Measurements from ENCODE around the gene ARTN.

DNA sequence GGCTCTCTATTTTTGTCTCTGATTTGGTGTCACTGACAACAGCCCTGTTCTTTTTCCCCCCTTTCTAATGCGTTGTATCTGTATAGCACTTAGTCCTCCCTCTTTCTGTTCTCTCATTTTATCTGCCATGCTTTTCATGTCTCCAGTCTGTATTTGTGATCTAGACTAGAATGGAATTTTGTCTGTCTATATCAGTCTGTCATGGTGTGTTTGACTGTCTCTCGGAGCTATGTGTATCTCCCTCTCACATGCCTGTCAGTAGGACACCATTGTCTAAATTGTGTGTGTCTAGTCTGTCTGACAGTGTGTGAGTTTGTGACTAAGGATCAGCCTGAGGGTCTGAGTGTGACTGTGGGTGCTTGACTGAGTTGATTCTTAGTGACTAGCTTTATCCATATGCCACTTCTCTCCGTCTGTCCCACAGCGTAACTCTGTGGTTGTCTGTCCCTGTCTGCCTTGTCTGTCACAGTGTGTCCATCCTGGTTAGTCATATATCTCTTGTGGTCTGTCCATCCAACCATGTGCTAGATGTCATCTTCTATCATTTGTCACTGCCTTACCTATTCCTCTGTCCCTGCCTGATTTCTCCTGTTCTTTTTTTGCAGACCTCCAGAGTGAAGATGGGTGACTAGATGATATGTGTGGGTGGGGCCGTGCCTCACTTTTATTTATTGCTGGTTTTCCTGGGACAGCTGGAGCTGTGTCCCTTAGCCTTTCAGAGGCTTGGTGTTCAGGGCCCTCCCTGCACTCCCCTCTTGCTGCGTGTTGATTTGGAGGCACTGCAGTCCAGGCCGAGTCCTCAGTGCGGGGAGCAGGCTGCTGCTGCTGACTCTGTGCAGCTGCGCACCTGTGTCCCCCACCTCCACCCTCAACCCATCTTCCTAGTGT is 44.0 kb downstream of the ARTN start:
- TF ChIP-seq, protein P1, sequence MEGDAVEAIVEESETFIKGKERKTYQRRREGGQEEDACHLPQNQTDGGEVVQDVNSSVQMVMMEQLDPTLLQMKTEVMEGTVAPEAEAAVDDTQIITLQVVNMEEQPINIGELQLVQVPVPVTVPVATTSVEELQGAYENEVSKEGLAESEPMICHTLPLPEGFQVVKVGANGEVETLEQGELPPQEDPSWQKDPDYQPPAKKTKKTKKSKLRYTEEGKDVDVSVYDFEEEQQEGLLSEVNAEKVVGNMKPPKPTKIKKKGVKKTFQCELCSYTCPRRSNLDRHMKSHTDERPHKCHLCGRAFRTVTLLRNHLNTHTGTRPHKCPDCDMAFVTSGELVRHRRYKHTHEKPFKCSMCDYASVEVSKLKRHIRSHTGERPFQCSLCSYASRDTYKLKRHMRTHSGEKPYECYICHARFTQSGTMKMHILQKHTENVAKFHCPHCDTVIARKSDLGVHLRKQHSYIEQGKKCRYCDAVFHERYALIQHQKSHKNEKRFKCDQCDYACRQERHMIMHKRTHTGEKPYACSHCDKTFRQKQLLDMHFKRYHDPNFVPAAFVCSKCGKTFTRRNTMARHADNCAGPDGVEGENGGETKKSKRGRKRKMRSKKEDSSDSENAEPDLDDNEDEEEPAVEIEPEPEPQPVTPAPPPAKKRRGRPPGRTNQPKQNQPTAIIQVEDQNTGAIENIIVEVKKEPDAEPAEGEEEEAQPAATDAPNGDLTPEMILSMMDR (conservative IDR thresholded peaks at IDR 0.05; ENCODE audit: low read depth in 2 of 2), result no peak
- TF ChIP-seq EZH2phosphoT487 (IDR thresholded peaks at IDR 0.05; ENCODE audit: unreplicated experiment) (no peak), CREB1 (CRISPR knock-in tag; IDR thresholded peaks at IDR 0.05; ENCODE audit: low read depth) (no peak)

All from GM23338 (cell line).